ENCODE results near the gene DIAPH2. TPM values are rescaled to one million over a fixed set of nuclear protein-coding genes. Genes with fewer than 3 reads are reported as not detected.

DIAPH2 gene
- total RNA-seq, 4 donors from 2014 or later, result 36.6 to 78.3 (median 41.4) TPM

DNA sequence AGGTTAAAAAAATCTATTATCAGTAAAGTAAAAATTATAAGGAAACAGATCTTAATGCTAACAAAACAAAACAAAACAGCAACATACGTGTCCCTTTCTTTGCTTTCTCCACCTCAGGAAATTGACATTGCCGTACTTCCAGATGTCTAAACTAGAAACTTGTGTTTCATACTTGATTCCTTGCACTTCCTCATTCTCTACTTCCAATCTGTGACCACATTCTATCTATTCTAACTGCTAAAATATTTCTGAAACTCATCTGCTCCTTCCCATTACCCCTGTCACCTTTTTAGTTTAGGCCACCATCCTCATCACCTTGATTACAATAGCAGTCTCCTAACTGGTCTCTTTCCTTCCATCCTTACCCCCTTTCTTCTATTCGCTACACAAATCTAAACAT, 176.6 kb downstream of the DIAPH2 start:
- DNase-seq (ENCODE audit: low spot score), result no peak
- TF ChIP-seq, protein P1, sequence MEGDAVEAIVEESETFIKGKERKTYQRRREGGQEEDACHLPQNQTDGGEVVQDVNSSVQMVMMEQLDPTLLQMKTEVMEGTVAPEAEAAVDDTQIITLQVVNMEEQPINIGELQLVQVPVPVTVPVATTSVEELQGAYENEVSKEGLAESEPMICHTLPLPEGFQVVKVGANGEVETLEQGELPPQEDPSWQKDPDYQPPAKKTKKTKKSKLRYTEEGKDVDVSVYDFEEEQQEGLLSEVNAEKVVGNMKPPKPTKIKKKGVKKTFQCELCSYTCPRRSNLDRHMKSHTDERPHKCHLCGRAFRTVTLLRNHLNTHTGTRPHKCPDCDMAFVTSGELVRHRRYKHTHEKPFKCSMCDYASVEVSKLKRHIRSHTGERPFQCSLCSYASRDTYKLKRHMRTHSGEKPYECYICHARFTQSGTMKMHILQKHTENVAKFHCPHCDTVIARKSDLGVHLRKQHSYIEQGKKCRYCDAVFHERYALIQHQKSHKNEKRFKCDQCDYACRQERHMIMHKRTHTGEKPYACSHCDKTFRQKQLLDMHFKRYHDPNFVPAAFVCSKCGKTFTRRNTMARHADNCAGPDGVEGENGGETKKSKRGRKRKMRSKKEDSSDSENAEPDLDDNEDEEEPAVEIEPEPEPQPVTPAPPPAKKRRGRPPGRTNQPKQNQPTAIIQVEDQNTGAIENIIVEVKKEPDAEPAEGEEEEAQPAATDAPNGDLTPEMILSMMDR (IDR thresholded peaks at IDR 0.05), result no peak
- ATAC-seq (ENCODE audit: low FRiP score), result no peak

DNA sequence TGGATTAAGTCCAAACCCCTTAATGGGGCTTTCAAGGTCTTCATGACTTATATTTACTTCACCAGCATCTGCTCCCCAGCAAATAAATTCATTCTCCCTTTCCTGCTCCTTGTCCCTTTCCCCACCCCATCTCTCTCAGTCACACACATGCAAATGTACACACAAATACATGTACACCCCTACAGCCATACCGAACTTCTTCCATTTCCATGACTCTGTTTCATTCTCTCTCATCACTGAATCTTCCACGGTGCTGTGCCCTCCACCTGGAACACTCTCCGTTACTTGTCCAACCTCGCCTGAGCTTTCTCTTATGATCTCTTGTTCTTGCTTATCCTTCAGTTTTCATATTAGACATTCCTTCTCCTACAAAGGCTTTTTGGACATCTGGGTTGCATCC, 177.0 kb downstream of the DIAPH2 start:
- ATAC-seq (ENCODE audit: low FRiP score) (no peak), DNase-seq (ENCODE audit: low spot score) (no peak)
- TF ChIP-seq, protein P1 (IDR thresholded peaks at IDR 0.05), result no peak

DNA sequence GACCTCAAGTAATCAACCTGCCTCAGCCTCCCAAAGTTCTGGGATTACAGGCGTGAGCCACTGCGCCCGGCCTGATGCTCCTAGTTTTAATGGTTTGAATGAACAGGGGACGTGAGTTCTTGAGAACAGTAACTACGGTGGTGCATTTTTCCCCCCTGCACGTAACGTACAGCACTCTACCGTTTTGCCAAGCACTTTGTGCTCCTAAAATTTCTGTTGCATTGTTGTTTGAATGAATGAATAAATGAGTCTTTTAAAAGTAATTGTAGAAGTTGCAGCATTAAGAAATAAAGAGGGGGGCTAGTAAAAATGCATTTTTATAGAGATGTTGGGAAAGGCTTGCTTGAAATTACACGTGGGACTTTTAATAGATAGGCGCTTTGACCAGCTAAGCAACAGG, 199.0 kb downstream of the DIAPH2 start, which contains the start of gene RPA4:
Gene RPA4 (plus strand): TSS at position 301 of the 400 bp plus-strand sequence. CDS start 403 bp downstream, outside the sequence.
- DNase-seq (ENCODE audit: low spot score) (no peak), ATAC-seq (ENCODE audit: low FRiP score) (no peak)
- TF ChIP-seq, protein P1 (IDR thresholded peaks at IDR 0.05), result no peak

DNA sequence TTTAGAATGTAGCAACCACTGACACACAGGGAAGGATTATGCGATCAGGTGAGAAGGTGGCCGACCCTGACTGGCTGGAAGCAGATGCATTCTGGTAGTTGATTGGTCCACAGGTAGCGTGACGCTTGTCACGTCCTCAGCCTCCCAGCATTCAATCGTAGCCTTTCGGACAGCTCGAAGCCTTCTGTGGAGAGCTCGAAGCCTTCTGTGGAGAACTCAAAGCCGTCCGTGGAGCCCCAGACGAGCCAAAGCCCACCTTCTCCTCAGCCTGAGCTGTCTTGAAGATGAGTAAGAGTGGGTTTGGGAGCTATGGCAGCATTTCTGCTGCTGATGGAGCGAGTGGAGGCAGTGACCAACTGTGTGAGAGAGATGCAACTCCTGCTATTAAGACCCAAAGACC, 199.4 kb downstream of the DIAPH2 start:
- no peak for ATAC-seq (ENCODE audit: low FRiP score)

DNA sequence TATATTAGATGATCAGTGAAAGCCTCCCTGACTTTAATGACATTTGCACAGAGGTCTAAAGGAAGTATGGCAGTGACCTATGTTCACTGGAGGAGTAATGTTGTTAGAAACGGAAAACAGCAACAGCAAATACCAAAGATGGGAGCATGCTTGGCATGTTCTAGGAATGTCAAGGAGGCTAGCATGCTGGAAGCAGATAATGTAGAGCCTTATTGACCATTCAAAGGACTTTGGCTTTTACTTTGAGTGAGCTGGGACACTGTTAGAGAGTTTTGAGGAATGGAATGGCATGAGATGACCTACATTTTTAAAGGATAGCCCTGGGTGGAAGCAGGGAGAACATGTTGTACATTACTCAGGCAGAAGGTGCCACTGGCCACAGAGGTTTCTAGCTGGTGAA, 205.1 kb downstream of the DIAPH2 start:
- no peak for ATAC-seq (ENCODE audit: low FRiP score)
- TF ChIP-seq, protein P1 (IDR thresholded peaks at IDR 0.05), result no peak
- DNase-seq (ENCODE audit: low spot score), result no peak

More for the DNA sequence above, 199.4 kb downstream of the DIAPH2 start:
- TF ChIP-seq, protein P1 (IDR thresholded peaks at IDR 0.05), result no peak
- no peak for DNase-seq (ENCODE audit: low spot score)

DNA sequence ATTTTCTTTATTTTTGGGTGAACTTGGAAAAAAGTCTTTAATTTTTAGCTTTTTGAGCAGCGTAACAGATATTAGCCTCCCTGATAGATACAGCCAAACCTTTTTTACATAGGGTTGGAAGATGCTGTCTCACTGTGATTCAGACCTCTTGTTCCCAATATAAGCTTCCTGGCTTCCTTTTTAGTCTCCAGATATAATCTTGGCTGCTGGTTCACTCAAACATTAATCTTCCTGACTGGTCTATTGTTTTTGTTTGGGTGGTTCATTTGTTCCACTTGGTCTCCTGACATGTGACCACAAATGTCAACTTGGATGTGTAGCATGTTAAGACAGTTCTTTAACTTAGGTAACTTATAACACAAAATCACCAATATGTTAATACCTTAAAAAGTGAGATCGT, 222.1 kb downstream of the DIAPH2 start:
- DNase-seq (ENCODE audit: low spot score) (no peak), ATAC-seq (ENCODE audit: low FRiP score) (no peak)
- TF ChIP-seq, protein P1 (IDR thresholded peaks at IDR 0.05), result no peak

DNA sequence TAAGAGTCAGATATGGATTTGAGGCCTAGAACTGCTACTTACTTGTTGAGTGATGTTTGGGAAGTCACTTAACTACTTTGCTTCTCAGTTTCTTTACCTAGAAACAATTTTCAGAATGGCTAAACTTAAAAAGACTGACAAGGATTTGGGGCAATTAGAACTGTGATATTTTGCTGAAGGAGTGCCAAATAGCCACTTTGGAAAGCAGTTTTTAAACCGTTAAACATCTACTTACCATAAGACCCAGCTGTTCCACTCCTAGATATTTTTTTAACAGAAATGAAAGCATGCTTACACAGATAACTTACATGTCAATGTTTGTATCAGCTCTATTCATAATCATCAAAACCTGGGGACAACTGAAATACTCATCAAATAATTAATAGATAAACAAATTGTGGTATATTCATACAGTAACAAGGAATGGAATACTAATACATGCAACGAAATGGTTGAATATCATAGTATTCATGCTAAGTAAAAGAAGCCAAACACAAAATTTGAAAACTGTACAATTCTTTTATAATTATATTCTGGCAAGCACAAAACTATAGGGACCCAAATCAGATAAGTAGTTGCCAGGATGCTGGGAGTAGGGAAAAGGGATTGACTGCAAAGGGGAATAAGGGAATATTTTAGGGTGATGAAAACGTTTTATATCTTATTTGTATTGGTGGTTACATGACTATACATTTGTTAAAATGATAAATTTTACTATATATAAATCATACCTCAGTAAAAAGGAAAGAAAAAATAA, 223.1 kb downstream of the DIAPH2 start:
- ATAC-seq (ENCODE audit: low FRiP score) (no peak), DNase-seq (ENCODE audit: low spot score) (no peak)
- TF ChIP-seq, protein P1 (IDR thresholded peaks at IDR 0.05), result no peak
